CD14-positive monocyte (primary cell): ENCODE data around the gene VWA1. TPM values are rescaled to one million over a fixed set of nuclear protein-coding genes. Genes with fewer than 3 reads are reported as not detected.
"Not testable (repeated sequence)": the region's sequence is repeated elsewhere in the genome, so short reads cannot be mapped to it uniquely, and the experiment has no call there.

ENCODE experiments used
- DNase-seq, 3 donors: peaks; one replicate each; pipeline ENCODE4 v3.0.0-alpha.2; 2011 to 2022
- H2AFZ ChIP-seq: 2 replicates; pipeline ENCODE4 v1.6.0; 2012; ENCODE audit warnings: mild to moderate bottlenecking, low read depth, low read length, inconsistent platforms; ENCODE audit not compliant: insufficient read depth, poor library complexity, severe bottlenecking
- H3K27ac ChIP-seq, 2 donors: 1 replicate in 1 of 2; 2 replicates in 1 of 2; pipeline ENCODE4 v1.5.1; 2012 to 2013; ENCODE audit warnings: low read length in 2 of 2, control low read depth in 1 of 2, inconsistent platforms in 1 of 2, low read depth in 1 of 2, mild to moderate bottlenecking in 1 of 2
- H3K27me3 ChIP-seq, 2 donors: one replicate each; pipeline versions ENCODE4 v1.6.0 to v1.6.1; 2011 to 2013; ENCODE audit warnings: low read length in 2 of 2; ENCODE audit not compliant: control insufficient read depth in 2 of 2, insufficient read depth in 2 of 2
- H3K36me3 ChIP-seq, 2 donors: replicated peaks in 1 of 2; 1 replicate in 1 of 2; 2 replicates in 1 of 2; pipeline versions ENCODE4 v1.5.1 to v1.6.1; 2012 to 2013; ENCODE audit warnings: low read length in 2 of 2, control low read depth in 1 of 2, inconsistent platforms in 1 of 2, mild to moderate bottlenecking in 1 of 2; ENCODE audit not compliant: insufficient read depth in 2 of 2, control insufficient read depth in 1 of 2
- H3K4me1 ChIP-seq, 2 donors: 1 replicate in 1 of 2; 2 replicates in 1 of 2; pipeline versions ENCODE4 v1.5.1 to v1.6.1; 2012 to 2013; ENCODE audit warnings: low read length in 2 of 2, control low read depth in 1 of 2, inconsistent platforms in 1 of 2, mild to moderate bottlenecking in 1 of 2, moderate library complexity in 1 of 2; ENCODE audit not compliant: insufficient read depth in 2 of 2, control insufficient read depth in 1 of 2
- H3K4me2 ChIP-seq: replicated peaks from 2 replicates; pipeline ENCODE3; 2012; ENCODE audit warnings: low read length, moderate library complexity, mild to moderate bottlenecking; ENCODE audit not compliant: poor library complexity, severe bottlenecking; ENCODE audit errors: extremely low read depth
- H3K4me3 ChIP-seq, 3 experiments: fragments of 200-600 bp in 1 of 3; sonication (generic) in 1 of 3; replicated peaks in 1 of 3; 1 replicate in 2 of 3; 2 replicates in 1 of 3; pipeline ENCODE4 v1.5.1; 2011 to 2013; ENCODE audit warnings: low read length in 3 of 3, mild to moderate bottlenecking in 3 of 3, control low read depth in 2 of 3, low read depth in 2 of 3, inconsistent platforms in 1 of 3, moderate library complexity in 1 of 3
- H3K79me2 ChIP-seq: 2 replicates; pipeline ENCODE4 v1.6.0; 2012; ENCODE audit warnings: mild to moderate bottlenecking, control low read depth, inconsistent platforms, low read length, moderate library complexity; ENCODE audit not compliant: insufficient read depth
- H3K9ac ChIP-seq: 2 replicates; pipeline ENCODE4 v1.6.0; 2017; ENCODE audit warnings: low read length, mild to moderate bottlenecking; ENCODE audit not compliant: insufficient read depth, poor library complexity, severe bottlenecking
- H3K9me3 ChIP-seq, 2 donors: replicated peaks in 1 of 2; 1 replicate in 1 of 2; 2 replicates in 1 of 2; pipeline versions ENCODE4 v1.5.1 to v1.6.1; 2012 to 2013; ENCODE audit warnings: low read length in 2 of 2, control low read depth in 1 of 2; ENCODE audit not compliant: control insufficient read depth in 1 of 2, insufficient read depth in 1 of 2
- H4K20me1 ChIP-seq: 2 replicates; pipeline ENCODE4 v1.6.0; 2012; ENCODE audit warnings: mild to moderate bottlenecking, low read length, control low read depth, moderate library complexity; ENCODE audit not compliant: insufficient read depth
- H3K27ac Mint-ChIP-seq, 7 donors: one replicate each; pipeline ENCODE4 v1.8.0; 2020; ENCODE audit warnings: mild to moderate bottlenecking in 7 of 7, mixed read lengths in 7 of 7, moderate library complexity in 6 of 7, inconsistent platforms in 2 of 7
- H3K27me3 Mint-ChIP-seq, 3 donors: one replicate each; pipeline ENCODE4 v1.8.0; 2021 to 2022; ENCODE audit warnings: low read depth in 3 of 3, mild to moderate bottlenecking in 3 of 3, mixed read lengths in 3 of 3, moderate library complexity in 3 of 3, inconsistent platforms in 1 of 3
- H3K36me3 Mint-ChIP-seq, 2 donors: one replicate each; pipeline ENCODE4 v1.8.0; 2020; ENCODE audit warnings: mixed read lengths in 2 of 2, inconsistent platforms in 1 of 2, mild to moderate bottlenecking in 1 of 2
- H3K4me1 Mint-ChIP-seq: one replicate; pipeline ENCODE4 v1.8.0; 2020; ENCODE audit warnings: mild to moderate bottlenecking, mixed read lengths
- H3K4me3 Mint-ChIP-seq, 2 donors: one replicate each; pipeline ENCODE4 v1.8.0; 2020; ENCODE audit warnings: mild to moderate bottlenecking in 2 of 2, mixed read lengths in 2 of 2, moderate library complexity in 1 of 2
- H3K9me3 Mint-ChIP-seq, 7 donors: one replicate each; pipeline ENCODE4 v1.8.0; 2020 to 2022; ENCODE audit warnings: mixed read lengths in 7 of 7, mild to moderate bottlenecking in 6 of 7, moderate library complexity in 6 of 7, inconsistent platforms in 2 of 7
- WGBS: methylation state at CpG from one replicate; pipeline ENCODE4 v1.1.5; 2013; ENCODE audit warnings: missing lambda C conversion rate; ENCODE audit not compliant: insufficient coverage; 5-methylcytosine and 5-hydroxymethylcytosine counted together
- intact Hi-C, 2 donors: fragments of 100-400 bp; cut with micrococcal nuclease; formaldehyde crosslinking; loops; one replicate each; pipeline versions ENCODE4 v1.15.0 to v1.15.1; 2023
- polyA plus RNA-seq, 3 donors: library from polyadenylated mRNA; depleted of rRNA in 1 of 3; unstranded in 2 of 3; stranded (reverse) in 1 of 3; fragments of 300-500 nt in 2 of 3; fragments of >200 nt in 1 of 3; fragmentation: Illumina TruSeq in 2 of 3; gene quantifications; 1 replicate in 2 of 3; 2 replicates in 1 of 3; pipeline ENCODE4 v1.2.3, GENCODE V29; 2012 to 2021
- TF ChIP-seq, protein P1 (sequence below): fragments of 200-600 bp; IDR thresholded peaks from one replicate; pipeline ENCODE4 v1.8.0; 2022; ENCODE audit warnings: antibody characterized with exemption, mild to moderate bottlenecking

Gene VWA1
- polyA plus RNA-seq, 3 donors, result not detected

DNA sequence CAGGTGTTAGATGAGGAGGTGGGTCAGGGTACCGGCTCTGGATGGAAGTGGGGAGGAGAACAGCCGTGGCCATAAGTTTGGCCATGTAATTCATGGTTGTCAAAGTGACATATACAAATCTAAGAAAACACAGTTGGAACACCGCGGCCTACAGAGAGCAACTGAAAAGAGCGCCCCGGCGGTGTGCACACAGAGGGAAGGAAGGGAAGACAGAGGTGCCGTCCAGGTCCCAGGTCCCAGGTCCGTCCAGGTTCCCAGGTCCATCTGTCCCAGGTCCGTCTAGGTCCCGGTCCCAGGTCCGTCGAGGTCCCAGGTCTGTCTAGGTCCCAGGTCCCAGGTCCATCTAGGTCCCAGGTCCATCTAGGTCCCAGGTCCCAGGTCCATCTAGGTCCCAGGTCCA, 23.9 kb upstream of the VWA1 start:
- no peak overlapping the region for H3K4me2 ChIP-seq

DNA sequence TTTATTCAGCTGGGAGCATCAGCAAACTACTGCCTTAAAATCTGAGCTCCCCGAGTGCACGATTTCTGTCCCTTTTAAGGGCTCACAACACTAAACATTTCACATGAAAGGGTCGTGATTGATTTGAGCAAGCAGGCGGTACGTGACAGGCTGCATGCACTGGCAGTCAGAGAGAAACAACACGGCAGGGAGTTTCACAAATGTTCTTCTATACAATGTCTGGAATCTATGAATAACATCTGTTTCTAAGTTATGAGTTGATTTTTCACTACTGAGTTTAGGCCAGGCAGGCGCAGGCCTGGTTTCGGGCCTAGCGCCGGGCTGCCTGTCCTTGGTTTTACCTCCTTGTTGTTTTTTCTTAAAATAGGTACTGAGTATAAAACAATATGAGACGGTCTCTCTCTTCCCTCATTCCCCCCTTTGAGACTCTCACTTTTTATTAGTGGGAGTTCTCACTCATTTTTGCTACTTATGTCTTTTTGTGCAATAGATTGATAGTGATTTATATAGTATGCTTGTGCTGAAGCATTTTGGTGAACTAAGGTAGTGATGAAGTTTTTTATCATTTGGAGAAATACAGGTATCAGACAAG, 23.1 kb upstream of the VWA1 start:
- H3K36me3 ChIP-seq, H3K4me2 ChIP-seq, H3K27me3 ChIP-seq, H3K27ac ChIP-seq, H4K20me1 ChIP-seq, H3K4me3 ChIP-seq, intact Hi-C loops, H2AFZ ChIP-seq, DNase-seq, H3K36me3 Mint-ChIP-seq, H3K27me3 Mint-ChIP-seq, H3K9ac ChIP-seq, H3K4me3 Mint-ChIP-seq, H3K27ac Mint-ChIP-seq: not testable (repeated sequence)
- Mint-ChIP-seq H3K4me1 (peaks cover 14% of the 10 kb centered on the region), H3K9me3 (peaks cover 10 to 28% (median 20%) of the 10 kb centered on the region in 7 donors)
- no CpG with 5 or more reads among the region's 11 CpGs for WGBS
- H3K4me1 ChIP-seq, result peaks cover 9 to 14% of the 10 kb centered on the region in 2 donors
- H3K9me3 ChIP-seq, result peaks cover 10 to 21% of the 10 kb centered on the region in 2 donors
- peaks cover 16% of the 10 kb centered on the region for H3K79me2 ChIP-seq

More for the DNA sequence above, 23.9 kb upstream of the VWA1 start:
- over 99% methylated on average over 11 of the region's 13 CpGs for WGBS
- Mint-ChIP-seq H3K9me3 (peaks cover 10 to 28% (median 20%) of the 10 kb centered on the region in 7 donors), H3K27me3 (peaks cover 3 to 5% (median 5%) of the 10 kb centered on the region in 3 donors), H3K27ac (no peak overlapping the region), H3K4me3 (no peak overlapping the region), H3K4me1 (peaks cover 14% of the 10 kb centered on the region), H3K36me3 (peaks cover 5% of the 10 kb centered on the region in 2 donors)
- Histone ChIP-seq H3K4me3 (no peak overlapping the region), H3K36me3 (no peaks in the 10 kb centered on the region), H3K4me1 (peaks cover 9 to 14% of the 10 kb centered on the region in 2 donors), H3K27me3 (no peaks in the 10 kb centered on the region), H3K9ac (no peak overlapping the region), H3K9me3 (peaks cover 10 to 21% of the 10 kb centered on the region in 2 donors), H2AFZ (no peak overlapping the region), H4K20me1 (peaks cover under 1% of the 10 kb centered on the region), H3K27ac (no peak overlapping the region), H3K79me2 (peaks cover 23% of the 10 kb centered on the region)
- TF ChIP-seq, protein P1, sequence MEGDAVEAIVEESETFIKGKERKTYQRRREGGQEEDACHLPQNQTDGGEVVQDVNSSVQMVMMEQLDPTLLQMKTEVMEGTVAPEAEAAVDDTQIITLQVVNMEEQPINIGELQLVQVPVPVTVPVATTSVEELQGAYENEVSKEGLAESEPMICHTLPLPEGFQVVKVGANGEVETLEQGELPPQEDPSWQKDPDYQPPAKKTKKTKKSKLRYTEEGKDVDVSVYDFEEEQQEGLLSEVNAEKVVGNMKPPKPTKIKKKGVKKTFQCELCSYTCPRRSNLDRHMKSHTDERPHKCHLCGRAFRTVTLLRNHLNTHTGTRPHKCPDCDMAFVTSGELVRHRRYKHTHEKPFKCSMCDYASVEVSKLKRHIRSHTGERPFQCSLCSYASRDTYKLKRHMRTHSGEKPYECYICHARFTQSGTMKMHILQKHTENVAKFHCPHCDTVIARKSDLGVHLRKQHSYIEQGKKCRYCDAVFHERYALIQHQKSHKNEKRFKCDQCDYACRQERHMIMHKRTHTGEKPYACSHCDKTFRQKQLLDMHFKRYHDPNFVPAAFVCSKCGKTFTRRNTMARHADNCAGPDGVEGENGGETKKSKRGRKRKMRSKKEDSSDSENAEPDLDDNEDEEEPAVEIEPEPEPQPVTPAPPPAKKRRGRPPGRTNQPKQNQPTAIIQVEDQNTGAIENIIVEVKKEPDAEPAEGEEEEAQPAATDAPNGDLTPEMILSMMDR, result no peak
- intact Hi-C loops, result no loop called here
- no peak for DNase-seq
